Dermis microvascular lymphatic vessel endothelial cell (primary cell): Measurements from ENCODE around the gene NME1. TPM values are rescaled to one million over a fixed set of nuclear protein-coding genes. Genes with fewer than 3 reads are reported as not detected.
A peak's percentile ranks its signal among the peaks of the same experiment; 100 is the strongest.
"Not testable (repeated sequence)": the region's sequence is repeated elsewhere in the genome, so short reads cannot be mapped to it uniquely, and the experiment has no call there.

Experiments used
- DNase-seq, 2 donors: peaks; one replicate each; pipeline versions ENCODE4 v3.0.0 to v3.0.0-alpha.2; 2010; ENCODE audit warnings: low read depth in 2 of 2
- total RNA-seq: library from RNA; depleted of rRNA; stranded (reverse); fragments of >200 nt; gene quantifications from 2 replicates; pipeline ENCODE4 v1.2.1, GENCODE V29; 2014

NME1 gene
- total RNA-seq, 1 donor from 2014 or later = 208 TPM

DNA sequence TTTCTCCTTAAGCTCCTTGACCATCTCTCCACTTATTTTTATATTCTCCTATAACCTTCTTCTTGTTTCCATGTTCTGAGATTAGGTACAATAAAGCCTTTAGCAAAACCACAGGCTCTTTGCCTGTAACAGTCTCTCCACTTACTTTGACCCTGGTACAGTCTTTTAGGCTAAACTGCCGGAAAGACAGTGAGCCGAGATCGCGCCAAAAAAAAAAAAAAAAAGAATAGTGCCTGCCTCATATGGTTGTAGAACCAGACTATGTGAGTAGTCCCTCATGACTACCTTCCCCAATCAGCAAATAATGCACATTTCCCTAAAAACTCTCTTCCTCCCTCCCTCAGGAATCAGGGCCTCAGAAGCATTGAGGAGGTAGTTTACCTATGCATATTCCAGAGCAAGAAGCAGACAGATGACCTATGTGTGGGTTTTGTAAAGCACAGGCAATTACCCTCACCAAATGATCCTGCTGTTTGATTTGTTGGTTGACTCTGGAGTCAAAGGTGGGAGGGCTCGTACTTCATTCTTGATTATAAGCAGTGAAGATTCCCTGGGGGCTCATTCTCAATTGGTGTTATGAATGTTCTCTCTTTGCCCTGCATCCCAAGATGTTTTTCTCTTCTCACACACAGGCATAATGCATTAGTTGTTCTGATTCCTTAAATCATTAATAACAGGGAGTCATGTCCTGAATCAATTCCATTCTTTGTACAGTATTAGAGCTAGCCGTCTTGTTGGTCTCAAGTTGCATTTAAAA lies 8.9 kb upstream of the NME1 start:
- DNase-seq = no peak

DNA sequence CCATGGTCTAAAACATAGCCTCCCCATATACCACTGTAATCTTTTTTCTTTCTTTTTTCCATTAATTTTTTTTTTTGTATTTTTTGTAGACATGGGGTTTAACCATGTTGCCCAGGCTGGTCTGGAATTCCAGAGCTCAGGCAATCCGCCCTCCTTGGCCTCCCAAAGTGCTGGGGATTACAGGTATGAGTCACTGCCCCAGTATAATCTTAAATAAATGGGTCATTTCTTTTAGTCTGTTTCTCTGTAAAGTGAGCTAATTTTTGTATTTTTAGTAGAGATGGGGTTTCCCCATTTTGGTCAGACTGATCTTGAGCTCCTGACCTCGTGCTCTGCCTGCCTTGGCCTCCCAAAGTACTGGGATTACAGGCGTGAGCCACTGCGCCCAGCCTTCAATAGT lies 5.7 kb upstream of the NME1 start:
- DNase-seq = no peak

DNA sequence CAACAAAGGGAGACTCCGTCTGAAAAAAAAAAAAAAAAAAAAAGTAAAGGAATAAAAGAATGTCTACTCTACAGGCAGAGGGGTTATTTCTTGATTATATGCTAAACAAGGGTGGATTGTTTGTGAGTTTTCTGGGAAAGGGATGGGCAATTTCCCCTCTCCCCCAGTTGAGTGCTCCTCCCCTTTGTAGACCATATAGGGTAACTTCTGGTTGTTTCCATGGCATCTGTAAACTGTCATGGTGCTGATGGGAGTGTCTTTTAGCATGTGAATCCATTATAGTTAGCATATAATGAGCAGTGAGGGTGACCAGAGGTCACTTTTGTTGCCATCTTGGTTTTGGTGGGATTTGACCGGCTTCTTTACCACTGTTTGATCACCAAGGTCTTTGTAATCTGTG lies 4.2 kb upstream of the NME1 start:
- no peak for DNase-seq

DNA sequence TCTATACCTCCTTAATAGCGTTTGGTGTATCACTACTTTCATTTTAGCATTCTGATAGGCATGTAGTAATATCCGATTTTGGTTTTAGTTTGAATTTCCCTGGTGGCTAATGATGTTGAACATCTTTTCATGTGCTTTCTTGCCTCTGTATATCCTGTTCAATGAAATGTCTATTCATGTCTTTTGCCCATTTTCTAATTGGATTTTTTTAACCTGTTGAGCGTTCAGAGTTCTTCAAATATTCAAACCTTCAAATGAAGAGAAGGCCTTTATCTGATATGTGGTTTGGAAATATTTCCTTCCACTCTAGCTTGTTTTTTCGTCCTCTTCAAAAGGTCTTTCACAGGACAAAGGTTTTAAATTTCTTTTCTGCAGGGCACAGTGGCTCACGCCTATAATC lies 2.4 kb upstream of the NME1 start:
- no peak for DNase-seq

DNA sequence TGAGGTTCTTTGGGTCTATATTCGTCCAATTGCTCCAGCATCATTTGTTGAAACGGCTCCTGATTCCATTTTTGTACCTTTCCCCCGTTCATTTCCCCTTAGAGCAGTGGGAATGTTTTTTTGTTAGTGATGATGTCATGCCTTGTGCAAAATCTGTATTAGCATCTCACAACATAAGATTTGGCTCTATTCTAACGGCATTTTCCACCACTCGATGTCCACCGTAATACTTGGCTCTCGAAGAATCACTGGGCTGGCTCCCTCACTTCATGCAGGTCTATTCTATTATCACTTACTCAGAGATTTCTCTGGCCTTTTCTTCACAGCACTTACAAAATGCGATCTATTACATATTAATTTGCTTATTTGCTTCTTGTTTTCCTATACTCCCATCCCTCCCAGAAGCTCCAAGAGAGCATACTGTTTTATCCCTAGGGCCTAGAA lies 571 bp upstream of the NME1 start:
- peak in 1 of 2 donors; percentile 52 for DNase-seq

DNA sequence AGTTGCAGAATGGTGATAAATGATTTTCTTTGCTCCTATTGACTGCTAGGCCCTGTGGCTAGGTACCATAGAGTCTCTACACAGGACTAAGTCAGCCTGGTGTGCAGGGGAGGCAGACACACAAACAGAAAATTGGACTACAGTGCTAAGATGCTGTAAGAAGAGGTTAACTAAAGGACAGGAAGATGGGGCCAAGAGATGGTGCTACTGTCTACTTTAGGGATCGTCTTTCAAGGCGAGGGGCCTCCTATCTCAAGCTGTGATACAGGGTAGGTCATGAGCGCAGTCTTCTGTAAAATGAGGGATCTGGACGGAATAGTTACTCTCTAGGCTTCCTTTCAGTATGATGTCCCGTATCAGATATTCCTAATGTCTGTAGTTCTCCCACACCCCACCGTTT lies 817 bp downstream of the NME1 start:
- peak in 1 of 2 donors; percentile 10 for DNase-seq

DNA sequence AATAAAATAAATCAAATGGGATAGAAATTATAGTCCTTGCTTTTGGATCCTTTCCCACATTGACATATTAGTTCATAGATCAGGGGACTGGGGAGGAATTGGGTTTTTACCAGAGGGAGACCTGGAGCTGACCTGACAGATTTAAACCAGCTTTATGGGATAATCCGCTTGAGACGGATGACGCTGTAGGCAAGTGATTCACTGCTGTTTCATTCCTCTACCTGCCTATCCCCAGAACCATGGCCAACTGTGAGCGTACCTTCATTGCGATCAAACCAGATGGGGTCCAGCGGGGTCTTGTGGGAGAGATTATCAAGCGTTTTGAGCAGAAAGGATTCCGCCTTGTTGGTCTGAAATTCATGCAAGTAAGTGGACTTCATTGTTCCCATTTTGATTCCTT lies 2.1 kb downstream of the NME1 start:
- DNase-seq = no peak

DNA sequence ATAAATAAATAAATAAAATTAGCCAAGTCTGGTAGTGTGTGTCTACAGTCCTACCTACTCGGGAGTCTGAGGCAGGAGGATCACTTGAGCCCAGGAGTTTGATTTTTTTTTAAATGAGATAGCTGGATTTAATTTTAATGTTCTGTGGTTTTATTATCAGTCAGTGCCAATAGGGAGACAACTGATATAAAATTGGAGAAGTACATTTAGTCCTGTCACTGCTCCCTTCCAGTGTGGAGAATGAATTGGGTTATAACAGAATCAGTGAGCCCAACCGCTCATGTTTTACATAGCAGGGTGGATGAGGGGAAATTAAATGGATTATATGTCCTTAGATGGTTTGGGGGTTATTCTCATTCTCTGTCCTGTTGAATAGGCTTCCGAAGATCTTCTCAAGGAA lies 6.2 kb downstream of the NME1 start:
- no peak for DNase-seq

DNA sequence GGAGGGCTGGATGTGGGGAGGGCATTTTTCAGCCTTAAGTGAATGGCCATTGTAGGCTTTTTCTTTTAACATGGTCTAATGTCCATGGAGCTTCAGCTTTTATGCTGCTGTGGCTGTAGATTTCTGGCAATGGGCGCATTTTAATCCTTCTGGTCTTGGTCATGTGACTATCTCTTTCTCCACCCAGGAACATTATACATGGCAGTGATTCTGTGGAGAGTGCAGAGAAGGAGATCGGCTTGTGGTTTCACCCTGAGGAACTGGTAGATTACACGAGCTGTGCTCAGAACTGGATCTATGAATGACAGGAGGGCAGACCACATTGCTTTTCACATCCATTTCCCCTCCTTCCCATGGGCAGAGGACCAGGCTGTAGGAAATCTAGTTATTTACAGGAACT lies 8.2 kb downstream of the NME1 start:
- DNase-seq = no peak

DNA sequence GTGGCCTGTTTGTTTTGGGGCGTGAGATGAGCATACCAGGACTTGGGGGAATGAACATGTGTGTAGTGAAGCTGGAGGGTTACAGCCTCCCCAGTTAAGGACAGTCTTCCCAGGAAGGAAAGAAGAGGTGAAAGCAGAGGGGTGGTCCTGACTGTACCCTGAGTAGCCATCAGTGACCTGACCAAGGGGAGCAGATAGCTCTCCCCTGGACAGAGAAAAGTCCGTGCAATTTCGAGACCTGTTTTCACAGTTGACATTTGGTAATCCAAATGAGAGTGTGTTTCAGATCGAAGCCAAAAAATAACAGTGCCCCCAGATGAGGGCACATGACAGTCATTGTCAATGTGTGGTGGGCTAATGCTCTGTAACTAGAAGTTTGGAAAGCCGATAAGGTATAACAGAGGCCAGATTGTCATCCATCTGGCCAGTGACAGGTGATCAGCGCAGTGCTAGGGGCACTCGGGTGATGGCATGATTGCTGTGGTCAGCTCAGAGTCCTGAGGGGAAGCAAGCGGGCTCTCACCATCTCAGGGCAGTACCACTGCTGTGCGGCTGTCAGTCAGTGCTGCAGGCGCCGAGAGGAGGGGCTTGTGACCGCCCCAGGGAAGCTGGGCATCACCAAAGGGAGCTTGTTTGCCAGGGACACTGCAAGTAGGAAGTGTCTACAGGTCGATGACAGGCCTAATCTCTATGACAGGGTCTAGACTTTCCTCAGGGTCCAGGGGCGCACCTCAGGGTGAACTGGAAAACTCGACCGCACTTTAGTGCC lies 11.7 kb downstream of the NME1 start:
- DNase-seq = no peak

DNA sequence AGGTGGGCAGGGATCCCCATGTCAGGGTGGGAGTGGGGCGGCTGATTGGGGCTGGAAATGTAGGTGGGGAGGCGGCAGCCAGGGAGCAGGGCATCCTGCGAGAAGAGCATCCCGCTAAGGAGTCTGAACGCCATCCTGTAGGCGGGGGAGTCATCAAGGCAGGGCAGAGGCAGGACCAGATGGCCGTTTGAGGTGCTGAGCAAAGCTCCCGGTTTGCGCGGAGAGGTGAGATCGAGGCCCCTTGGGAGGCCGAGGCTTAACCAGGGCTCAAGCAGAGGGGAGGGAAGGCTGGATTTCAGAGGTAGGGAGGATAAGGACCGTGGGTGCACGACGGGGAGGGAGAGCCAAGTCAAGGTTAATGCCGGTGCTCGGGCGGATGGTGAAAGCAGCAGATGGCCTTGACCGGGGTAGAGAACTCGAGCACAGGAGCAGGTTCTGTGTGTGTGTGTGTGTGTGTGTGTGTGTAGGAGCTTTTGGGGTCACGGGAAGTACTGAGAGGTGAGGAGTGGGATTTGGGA lies 12.4 kb downstream of the NME1 start:
- no peak for DNase-seq

DNA sequence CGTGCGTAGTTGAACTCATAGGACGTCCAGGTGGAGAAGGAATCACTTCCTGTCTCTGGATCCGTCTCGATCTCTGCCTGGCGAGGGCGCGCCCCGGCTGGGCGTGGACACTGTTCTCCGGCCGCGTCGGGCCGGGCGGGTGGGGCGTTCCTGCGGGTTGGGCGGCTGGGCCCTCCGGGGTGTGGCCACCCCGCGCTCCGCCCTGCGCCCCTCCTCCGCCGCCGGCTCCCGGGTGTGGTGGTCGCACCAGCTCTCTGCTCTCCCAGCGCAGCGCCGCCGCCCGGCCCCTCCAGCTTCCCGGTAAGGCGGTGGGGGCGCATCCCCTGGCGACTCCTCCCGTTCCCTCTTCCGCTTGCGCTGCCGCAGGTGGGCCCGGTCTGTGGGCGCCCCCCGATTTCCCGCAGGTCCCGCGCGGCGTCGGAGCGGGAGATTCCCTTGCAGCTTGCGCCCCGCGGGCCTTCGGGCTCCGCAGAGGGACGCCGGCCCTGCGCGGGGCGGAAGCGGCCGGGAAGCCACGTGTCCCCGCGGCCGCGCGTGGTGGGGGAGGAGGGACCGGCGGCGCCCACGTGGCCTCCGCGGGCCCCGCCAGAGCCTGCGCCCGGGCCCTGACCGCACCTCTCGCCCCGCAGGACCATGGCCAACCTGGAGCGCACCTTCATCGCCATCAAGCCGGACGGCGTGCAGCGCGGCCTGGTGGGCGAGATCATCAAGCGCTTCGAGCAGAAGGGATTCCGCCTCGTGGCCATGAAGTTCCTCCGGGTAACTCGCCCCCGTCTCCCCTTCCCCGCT lies 13.0 kb downstream of the NME1 start, which contains the start of gene NME2:
Gene NME2 (plus strand): TSS at position 214 of the 789 bp plus-strand sequence. CDS start 420 bp downstream, at position 634.
- DNase-seq = peak; percentile 50 to 86

DNA sequence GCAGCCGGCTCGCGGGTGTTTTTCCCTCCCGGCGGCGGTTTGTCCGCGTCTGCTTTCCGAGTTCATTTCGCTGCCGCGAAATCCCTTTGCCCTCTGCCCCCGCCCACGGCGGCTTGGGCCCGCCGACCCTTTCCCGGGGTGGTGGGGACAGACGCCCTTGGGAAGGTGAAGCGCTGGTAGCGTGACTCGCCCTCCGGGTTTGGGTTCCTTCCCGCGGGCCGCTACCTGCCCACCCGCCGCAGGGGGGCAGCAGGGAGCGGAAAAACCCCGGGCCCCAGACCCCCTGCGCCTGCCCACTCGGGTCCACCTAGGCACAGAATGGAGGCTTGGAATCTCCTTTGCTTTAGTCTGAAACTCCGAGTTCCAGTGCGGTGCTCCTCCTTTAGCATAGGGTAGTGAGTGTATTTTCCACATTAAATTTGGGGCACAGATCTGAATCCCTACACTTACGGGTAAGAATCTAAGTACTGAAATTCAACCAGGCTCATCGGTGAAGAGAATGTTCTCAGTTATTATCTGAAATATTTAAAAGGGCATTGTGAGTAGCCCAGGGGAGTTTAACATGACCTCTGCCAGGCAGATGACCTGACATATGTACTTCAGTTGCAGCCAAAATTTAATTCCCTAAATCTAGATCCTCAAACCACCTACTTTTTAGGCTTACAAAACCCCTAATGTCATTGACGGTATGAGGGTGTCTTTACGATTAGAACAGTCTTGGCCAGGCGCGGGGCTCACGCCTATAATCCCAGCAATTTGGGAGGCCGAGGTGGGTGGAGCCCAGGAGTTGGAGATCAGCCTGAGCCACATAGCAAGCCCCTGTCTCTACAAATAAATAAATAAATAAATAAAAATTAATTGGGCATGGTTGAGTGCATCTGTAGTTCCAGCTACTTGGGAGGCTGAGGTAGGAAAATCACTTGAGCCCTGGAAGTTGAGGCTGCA lies 13.9 kb downstream of the NME1 start:
- peak in 1 of 2 donors; percentile 52 for DNase-seq

DNA sequence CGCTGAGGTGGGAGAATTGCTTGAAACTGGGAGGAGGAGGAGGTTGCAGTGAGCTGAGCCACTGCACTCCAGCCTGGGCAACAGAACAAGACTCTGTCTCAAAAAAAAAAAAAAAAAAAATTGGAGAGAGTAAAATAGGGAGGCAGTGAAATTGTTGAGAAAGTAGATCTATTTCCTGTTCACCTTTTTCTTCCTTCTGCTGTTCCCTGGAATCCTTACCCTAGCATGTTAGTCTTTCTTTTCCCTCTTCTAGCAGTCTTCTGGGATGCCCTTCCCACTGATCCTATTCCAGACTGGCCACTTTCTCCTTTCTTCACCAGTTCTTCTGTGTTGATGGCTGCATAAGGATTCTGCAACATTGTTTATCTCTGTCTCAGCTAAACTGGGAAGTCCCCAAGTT lies 16.0 kb downstream of the NME1 start:
- DNase-seq = no peak

DNA sequence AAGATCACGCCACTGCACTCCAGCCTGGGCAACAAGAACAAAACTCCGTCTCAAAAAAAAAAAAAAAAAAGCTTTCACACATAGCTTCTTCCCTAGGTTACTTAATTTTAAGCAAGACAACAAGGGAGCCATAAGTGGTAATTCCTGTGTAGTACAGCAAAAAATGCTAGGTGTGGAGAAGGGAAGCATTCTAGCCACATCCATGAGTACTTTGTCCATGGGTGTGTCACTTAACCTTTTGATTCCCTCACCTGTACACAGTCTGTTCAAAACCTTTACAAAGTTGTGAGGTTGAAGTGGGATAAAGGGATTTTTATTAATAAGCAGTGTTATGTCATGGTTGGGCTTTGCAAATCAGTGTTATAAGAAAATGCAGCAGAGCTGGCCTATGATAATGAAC lies 17.4 kb downstream of the NME1 start:
- DNase-seq = no peak

DNA sequence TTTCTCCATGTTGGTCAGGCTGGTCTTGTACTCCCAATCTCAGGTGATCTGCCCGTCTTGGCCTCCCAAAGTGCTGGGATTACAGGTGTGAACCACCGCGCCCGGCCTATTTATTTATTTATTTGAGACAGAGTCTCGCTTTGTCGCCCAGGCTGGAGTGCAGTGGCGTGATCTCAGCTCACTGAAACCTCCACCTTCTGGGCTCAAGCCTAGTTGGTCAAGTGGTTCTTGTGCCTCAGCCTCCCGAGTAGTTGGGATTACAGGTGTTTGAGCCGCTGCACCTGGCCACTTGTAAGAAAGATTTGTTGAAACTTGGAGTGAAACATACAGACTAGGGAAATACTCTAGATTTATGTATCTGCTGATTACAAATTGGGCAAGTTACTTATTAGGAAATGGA lies 18.7 kb downstream of the NME1 start:
- DNase-seq = not testable (repeated sequence)

DNA sequence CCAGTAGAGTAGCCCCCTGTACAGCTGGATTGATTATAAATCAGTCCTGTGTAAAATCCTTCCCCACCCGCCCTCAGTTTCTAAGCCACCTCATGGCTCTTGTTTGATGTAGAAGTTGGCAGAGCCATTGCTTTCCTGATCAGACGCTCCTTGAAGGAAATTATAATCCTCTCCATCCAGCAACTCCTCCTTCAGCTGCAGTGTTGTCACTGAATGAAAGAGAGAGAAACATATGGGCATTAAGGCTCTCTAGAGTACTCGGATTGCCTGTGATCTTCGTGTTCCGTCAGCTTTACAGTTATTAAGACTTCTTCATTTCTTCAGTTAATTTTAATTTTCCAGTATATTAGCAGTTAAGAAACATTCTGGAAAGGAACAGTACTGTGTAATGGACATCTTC lies 27.1 kb downstream of the NME1 start:
- DNase-seq = no peak

DNA sequence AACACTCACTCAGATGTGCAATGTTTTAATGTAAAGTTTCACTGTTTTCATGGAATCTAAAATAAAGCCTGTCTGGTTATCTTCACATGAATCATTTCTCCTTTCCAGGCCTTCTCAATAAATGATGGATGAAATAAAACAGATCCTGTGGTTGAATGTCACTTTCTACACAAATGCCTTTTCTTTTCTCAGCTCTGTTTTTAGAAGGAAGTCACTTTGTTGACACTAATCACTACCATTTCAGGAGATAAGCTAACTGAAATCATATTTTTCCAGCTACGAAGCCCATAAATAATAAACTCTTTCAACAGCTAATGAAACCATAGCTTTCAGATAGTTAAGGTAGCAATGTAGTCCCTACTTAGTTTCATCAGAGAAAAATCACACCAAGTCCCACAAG lies 30.8 kb downstream of the NME1 start:
- peak; percentile 31 to 77 for DNase-seq

DNA sequence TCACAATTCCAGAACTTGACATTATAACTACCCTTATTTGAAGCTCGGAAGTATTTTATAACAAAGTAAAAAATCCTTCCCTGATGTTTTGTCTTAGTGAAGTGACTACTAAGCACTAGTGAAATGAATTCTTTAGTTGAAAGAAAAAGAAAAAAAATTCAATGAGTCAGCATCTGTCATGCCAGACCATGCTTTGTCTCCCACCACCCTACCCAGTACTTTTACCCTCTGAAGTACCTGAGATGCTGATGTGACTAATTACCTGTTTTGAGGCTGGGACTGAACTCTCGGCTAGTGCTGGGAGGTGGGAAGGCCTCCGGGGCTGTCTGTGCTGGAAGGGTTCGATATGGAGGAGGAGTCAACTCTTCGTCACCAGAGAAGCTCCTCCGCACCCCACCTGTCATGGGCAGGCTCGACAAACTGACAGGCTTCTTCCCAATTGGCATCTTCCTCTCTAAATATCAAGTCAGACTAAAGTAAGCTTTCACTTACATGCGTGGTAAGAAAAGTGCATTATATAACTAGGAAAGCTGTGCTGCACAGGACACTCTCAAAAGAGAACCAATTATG lies 32.5 kb downstream of the NME1 start:
- DNase-seq = no peak

DNA sequence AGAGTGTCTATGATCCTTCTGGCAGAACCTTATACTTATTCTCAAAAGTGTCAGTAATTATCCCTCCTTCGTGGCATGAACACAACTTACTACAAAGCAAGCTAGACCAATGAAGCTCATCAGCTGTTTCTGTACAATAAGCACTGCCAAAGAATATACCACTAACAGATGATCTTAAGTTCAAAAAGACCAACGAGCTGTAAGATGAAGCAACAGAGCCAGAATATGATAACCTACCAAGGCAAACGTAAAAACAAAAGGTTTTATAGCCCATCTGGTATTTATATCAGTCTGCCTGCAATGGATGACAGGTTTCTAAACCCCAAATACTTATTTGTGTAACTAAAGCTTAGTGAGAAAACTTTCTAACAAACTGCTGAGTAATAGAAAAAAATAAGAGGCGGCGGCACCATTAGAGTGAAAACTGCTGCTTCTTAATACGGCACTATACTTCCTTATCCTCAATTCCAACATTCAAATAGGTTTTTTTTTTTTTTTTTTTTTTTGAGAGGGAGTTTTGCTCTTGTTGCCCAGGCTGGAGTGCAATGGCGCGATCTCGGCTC lies 35.0 kb downstream of the NME1 start:
- no peak for DNase-seq
